ENCODE results near the gene MGAT1. TPM values are rescaled to one million over a fixed set of nuclear protein-coding genes. Genes with fewer than 3 reads are reported as not detected.
"Not testable (repeated sequence)": the region's sequence is repeated elsewhere in the genome, so short reads cannot be mapped to it uniquely, and the experiment has no call there.

MGAT1 gene
- 67.5 TPM for polyA plus RNA-seq (ENCODE audit: insufficient read length)
- long read RNA-seq, donor 1, transcript MGAT1-203 (3 exons, 3,077 nt) = minor isoform, 6 of 33 reads
- long read RNA-seq, donor 1, transcript MGAT1-201 (2 exons, 2,761 nt) = major isoform, 18 of 33 reads
- long read RNA-seq, donor 1, partial matches to known transcripts = 8 of 33 reads
- long read RNA-seq, donor 1, other reads (novel, unspliced or antisense) = 0 of 33 reads
- long read RNA-seq, donor 2, transcript MGAT1-201 (2 exons, 2,761 nt) = major isoform, 14 of 25 reads
- long read RNA-seq, donor 2, transcript MGAT1-203 (3 exons, 3,077 nt) = minor isoform, 9 of 25 reads
- long read RNA-seq, donor 2, partial matches to known transcripts = 0 of 25 reads
- long read RNA-seq, donor 2, other reads (novel, unspliced or antisense) = 0 of 25 reads
- long read RNA-seq, donor 3, transcript MGAT1-203 (3 exons, 3,077 nt) = minor isoform, 5 of 17 reads
- long read RNA-seq, donor 3, transcript MGAT1-201 (2 exons, 2,761 nt) = major isoform, 9 of 17 reads
- long read RNA-seq, donor 3, partial matches to known transcripts = 0 of 17 reads
- long read RNA-seq, donor 3, other reads (novel, unspliced or antisense) = 0 of 17 reads
- long read RNA-seq, donor 4, partial matches to known transcripts = 0 of 2 reads
- long read RNA-seq, donor 4, other reads (novel, unspliced or antisense) = 0 of 2 reads
- long read RNA-seq, donor 5, transcript MGAT1-203 (3 exons, 3,077 nt) = minor isoform, 15 of 57 reads
- long read RNA-seq, donor 5, transcript MGAT1-201 (2 exons, 2,761 nt) = major isoform, 28 of 57 reads
- long read RNA-seq, donor 5, partial matches to known transcripts = 6 of 57 reads
- long read RNA-seq, donor 5, other reads (novel, unspliced or antisense) = 0 of 57 reads
- long read RNA-seq, donor 6, transcript MGAT1-201 (2 exons, 2,761 nt) = major isoform, 15 of 32 reads
- long read RNA-seq, donor 6, transcript MGAT1-203 (3 exons, 3,077 nt) = minor isoform, 12 of 32 reads
- long read RNA-seq, donor 6, partial matches to known transcripts = 0 of 32 reads
- long read RNA-seq, donor 6, other reads (novel, unspliced or antisense) = 0 of 32 reads
- long read RNA-seq, donor 7, transcript MGAT1-203 (3 exons, 3,077 nt) = minor isoform, 10 of 34 reads
- long read RNA-seq, donor 7, transcript MGAT1-201 (2 exons, 2,761 nt) = major isoform, 18 of 34 reads
- long read RNA-seq, donor 7, partial matches to known transcripts = 0 of 34 reads
- long read RNA-seq, donor 7, other reads (novel, unspliced or antisense) = 0 of 34 reads
- long read RNA-seq, donor 8, transcript MGAT1-201 (2 exons, 2,761 nt) = major isoform, 6 of 15 reads
- long read RNA-seq, donor 8, partial matches to known transcripts = 5 of 15 reads
- long read RNA-seq, donor 8, other reads (novel, unspliced or antisense) = 0 of 15 reads

DNA sequence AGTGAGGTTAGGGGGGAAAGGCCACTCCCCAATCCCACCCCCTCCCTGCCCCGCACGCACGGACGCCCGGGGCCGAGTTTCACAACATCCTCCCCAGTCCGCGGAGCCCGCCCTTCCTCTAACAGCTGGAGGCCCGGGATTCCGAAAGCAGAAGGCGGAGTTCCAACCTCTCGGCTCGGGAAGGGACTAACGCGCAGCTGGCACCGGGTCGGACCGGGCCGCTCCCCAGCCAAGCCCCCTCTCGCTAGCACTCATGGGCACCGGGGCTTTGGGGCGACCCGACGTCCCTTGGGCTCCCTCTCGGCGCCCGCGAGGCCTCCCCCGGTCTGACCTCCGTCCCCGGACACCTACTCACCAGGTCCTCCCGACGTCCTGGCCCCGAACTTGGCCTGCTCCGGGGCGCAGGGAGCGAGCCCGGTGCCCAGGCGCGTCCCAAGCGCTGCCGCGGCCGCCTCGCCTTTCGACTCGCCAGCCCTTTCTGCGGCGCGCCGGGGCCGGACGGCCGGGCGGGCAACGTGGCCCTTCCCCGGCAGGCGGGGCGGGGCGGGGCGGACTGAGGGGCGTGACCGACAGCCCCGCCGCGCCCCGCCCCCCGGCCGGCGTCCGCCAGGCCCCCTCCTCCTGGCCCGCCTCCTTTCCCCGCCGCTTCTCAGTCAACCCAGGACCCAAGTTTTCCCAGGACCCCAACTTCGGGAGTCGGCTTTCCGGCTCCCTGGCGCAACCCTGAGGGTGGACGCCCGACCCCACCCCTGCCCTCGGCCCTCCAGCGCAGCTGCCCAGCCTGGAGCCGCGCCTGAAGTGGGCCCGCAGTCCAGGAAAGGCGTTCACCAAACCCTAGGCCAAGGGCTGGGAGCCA lies at the start of gene MGAT1:
Gene MGAT1 (minus strand): TSS at position 482 of the 856 bp plus-strand sequence. CDS start 9,835 bp downstream, outside the sequence.
- no peak for DNase-seq

DNA sequence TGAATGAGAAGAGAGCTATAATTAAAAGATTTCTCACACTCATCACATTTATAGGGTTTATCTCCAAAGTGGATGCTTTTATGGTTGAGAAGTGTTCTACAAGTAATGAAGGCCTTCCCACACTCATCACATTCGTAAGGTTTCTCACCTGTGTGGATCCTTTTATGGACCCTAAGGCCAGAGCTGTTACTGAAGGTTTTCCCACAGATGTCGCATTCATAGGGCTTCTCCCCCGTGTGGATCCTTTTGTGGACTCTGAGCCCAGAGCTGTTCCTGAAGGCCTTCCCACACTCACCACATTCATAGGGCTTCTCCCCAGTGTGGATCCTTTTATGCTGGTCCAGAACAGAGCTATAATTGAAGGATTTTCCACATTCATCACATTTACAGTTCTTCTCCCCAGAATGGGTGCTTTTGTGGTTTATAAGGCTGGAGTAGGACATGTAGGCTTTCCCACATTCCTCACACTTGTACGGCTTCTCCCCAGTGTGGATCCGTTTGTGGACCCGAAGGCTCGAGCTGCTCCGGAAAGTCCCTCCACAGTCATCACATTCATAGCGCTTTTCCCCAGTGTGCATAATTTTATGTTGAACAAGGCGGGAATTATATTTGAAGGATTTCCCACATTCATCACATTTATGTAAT lies 48.0 kb upstream of the MGAT1 start:
- no peak for DNase-seq

DNA sequence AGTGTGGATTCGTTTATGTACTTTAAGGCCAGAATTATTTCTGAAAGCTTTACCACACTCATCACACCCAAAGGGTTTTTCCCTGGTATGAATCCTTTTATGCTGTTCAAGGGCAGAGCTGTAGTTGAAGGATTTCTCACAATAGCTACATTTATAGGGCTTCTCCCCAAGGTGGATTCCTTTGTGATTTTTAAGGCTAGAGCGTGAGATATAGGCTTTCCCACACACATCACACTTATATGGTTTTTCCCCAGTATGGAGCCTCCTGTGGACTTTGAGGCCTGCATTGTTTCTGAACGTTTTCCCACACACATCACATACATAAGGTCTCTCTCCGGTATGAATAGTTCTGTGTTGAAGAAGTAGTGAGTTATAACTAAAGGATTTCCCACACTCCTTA lies 47.2 kb upstream of the MGAT1 start:
- no peak for DNase-seq

DNA sequence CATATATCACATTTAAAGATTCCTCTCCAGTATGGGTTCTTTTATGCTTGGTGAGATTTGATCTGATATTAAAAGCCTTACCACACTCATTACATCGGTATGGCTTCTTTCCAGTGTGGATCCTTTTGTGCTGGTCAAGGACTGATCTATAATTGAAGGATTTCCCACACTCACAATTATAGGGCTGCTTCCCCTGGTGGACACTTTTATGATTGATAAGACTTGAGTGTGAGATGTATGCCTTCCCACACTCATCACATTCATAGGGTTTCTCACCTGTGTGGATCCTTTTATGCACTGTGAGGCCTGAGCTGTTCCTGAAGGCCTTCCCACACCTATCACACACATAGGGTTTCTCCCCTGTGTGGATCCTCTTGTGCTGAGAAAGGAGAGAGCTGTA lies 46.3 kb upstream of the MGAT1 start:
- no peak for DNase-seq

DNA sequence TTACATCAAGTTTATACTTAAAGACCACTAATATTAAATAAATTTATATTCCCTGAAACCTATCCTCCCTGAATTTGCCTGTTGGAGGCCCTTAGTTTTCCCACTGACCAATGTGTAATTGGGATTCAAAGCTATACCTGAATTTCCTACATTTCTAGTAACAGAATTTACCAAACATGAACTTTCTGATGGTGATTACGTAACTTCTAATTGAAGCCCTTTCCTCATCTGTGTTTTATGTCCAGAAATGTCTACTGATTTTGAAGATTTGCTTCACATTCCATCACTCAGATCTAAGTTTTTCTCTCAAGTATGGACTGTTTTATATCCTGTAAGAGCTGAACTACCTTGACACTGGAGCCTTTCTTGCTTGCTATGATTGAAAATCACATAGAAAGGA lies 45.7 kb upstream of the MGAT1 start:
- DNase-seq = no peak

DNA sequence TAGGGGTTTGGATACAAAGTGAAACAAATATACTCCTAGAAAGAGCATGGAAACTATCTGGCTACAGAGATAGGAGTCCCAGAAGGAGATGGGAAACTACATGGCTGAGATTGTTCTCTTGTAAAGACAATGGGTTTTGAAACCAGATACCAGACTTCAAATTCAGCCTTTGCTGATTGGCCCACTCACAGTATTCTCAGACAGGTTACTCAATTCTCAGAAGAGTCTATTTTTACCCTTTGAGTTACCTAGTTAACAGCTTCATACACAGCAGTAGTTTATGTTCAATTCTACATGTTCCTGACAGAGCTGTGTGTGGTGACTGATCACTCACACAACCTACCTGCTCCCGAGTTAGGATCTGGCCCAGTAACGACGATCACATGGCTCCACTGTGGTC lies 44.4 kb upstream of the MGAT1 start:
- no peak for DNase-seq

DNA sequence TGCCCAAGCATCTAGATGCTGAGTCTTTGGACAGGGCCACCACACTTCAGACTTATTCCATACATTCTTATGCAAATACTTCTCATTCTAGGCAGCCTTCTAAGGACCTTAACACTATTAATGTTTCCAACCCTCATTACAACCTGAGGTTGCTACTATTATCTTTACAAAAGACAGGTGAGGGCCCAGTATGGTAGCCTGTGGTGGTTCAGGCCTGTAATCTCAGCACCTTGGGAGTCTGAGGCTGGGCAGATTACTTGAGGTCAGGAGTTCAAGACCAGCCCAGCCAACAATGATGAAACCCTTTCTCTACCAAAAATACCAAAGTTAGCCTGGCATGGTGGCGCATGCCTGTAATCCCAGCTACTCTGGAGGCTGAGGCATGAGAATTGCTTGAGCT lies 42.3 kb upstream of the MGAT1 start:
- no peak for DNase-seq

DNA sequence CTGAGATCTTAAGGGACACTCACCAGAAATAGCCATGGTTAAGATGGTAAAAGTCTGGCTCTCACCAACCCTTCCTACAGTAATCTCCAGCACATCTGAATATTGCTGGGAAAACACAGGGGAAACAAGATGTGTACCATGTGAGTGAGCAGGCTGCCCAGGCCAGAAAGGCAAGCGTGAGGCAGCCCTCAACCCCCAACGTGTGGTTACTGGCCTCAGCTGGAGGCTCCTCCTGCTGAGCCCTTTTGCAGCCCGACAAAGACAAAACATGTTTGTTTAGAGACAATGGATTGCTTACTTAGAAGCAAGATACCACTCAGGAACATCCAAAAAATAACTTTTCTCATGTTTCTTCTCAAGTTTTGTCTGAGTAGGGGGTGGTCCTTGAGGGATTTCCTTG lies 41.8 kb upstream of the MGAT1 start:
- DNase-seq = no peak

DNA sequence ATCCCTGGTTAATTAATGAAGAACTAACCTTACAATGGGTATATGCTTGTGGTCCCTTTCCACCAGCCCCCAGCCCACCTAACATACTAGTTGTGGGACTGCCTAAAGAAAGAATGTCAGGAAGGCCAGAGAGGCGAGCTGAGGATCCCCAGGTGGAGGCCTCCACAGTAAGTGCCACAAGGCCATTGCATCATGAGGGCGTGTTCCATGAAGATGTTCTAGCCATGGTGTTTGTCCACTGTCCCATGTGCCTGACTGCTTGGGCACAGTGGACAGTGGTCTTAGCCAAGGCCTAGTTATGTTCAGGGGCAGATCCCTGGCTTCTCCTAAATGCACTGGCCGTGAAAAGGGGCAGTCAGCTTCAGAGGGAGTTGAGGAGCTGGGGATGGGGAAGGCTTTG lies 37.3 kb upstream of the MGAT1 start:
- no peak for DNase-seq

DNA sequence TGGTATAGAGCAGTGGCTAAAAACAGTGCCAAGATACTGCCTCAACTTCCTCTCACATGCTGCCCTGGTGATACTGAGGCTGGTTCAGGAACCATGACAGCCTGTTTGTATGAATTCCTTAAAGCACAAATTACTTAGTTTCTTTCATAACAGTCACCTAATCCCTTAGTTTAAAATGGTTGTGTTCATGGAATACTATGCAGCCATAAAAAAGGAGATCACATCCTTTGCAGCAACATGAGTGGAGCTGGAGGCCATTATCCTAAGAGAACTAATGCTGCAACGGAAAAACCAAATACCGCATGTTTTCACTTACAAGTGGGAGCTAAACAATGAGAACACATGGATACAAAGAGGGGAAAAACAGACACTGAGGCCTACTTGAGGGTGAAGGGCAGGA lies 36.6 kb upstream of the MGAT1 start:
- DNase-seq = no peak

DNA sequence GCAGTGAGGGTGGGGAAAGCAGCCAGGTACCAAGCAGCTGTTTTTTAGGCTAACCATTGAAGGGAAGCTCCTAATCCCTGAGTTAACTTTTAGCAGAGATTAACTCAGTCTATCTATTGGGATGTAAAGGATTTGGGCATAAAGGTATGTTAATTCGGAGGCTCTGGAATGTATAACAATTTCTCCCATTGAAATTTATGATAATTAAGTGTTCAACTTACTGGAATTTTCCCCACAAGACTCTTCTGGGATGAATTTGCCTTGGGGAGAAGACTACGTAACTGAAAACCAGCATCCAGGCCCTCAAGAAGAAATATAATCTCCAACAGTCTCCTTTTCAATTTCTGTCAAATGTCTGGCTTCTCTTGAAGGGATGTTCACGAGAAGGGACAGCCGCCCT lies 34.9 kb upstream of the MGAT1 start:
- DNase-seq = no peak

DNA sequence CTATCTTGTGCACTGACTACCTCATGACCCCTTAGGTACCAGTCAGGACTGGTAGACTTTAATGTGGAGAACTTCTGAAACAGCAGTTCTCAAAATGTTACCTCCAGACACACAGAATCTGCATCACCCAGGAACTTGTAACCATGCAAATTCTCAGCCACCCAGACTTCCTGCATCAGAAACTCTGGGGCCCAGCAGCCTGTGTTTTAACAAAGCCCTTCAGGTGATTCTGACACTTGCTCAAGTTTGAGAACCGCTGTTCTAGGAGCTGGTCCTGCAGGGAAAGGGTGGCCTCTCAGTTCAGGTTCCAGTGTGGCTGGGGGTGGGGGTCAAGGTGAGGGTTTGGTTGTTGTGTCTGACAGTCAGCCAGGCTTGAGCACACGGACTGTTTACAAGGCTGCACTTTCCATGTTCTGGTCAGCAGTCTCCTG lies 30.0 kb upstream of the MGAT1 start:
- DNase-seq = no peak

DNA sequence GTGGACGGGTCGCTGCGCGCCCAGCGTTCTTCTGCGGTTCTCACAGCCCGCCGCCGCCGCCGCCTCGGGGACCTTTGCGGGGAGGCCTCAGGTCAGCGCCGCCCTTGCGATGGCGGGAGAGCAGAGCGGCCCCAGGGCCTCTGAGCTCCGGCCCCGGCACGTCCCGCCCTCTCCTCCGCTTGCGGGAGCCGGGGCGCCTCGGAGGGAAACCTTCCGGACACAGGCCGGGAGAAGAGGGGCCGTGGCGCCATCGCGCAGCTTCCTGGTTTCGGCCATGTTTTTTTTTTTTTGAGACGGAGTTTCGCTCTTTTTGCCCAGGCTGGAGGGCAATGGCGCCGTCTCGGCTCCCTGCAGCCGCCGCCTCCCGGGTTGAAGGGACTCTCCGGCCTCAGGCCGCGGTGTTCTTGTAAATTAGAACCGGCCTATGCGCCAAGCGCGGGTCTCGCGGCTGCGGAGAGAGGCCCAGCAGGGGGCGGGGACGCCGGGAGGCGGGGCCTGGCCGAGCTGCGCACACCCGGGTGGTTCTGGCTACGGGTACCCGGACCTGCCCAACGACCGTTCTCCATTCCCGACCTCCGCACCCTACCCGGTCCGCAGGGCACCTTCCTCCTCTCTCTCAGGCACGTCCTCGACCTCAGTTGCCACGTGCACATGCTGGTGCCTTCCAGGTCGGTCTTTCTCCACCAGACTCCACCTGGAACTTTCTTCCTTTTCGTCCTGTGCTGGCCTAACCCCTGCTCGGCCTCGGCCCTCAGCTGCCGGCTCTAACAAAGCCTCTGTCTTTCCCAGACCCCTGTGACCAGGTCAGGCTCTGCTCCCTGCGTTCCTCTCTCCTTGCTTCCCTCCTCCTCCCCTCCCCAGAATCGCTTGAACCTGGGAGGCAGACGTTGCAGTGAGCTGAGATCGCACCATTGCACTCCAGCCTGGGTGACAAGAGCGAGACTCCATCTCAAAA lies 28.8 kb upstream of the MGAT1 start:
- DNase-seq = no peak

DNA sequence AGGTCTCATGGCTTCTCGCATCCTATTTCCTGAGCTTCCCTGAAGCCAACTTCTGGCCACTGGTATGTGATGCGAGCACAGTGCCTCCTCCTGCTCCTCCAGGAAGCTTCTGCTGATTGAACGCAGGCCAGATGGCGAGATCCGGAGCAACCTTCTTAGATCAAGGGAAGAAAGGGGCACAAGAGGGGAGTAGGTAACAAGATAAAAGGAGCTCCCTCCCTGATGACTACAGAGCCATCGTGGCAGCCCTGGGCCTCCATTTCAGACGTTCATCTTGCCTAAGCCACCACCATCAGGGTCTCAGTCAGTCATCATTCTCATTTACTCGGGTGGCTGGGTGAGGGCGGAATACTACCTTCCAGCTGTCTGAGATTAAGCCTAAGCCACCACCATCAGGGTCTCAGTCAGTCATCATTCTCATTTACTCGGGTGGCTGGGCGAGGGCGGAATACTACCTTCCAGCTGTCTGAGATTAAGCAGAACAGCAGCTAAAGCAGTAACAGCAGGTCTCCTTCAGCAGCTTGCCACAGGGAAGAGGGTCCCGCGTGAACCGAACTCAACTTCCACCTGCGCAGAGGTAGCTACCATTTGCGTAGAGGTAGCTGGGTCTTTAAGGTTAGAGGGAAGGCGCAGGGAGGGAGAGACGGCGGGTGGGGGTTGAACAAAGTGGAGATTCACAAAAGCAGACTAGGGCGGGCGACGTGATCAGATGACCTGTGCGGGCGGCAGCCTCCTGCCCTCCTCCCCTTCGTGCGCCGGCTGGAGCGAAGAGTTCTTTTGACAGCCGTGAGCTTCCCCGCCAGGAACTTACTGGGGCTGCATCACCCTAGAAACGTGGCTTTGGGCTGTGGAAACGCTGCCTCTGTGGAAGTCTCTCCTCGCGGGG lies 27.9 kb upstream of the MGAT1 start:
- DNase-seq = no peak

DNA sequence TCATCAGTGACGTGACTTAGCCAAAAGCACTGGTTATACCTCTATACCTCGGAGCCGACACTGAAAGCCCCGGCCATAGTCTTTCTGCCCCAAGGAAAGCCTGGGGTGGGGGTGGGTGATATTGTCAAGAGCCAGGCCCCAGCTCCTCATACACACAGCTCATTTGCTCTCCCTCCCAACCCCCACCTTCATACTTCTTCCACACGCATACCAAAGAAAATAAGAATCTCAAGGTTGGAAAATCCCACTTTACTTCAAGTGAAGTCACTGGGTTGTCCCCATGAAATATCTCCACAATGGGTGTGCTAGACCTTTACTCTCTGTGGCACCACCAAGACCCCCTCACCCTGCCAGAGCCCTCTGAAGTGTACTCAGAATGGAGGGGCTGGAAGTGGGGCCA lies 27.1 kb upstream of the MGAT1 start:
- no peak for DNase-seq

DNA sequence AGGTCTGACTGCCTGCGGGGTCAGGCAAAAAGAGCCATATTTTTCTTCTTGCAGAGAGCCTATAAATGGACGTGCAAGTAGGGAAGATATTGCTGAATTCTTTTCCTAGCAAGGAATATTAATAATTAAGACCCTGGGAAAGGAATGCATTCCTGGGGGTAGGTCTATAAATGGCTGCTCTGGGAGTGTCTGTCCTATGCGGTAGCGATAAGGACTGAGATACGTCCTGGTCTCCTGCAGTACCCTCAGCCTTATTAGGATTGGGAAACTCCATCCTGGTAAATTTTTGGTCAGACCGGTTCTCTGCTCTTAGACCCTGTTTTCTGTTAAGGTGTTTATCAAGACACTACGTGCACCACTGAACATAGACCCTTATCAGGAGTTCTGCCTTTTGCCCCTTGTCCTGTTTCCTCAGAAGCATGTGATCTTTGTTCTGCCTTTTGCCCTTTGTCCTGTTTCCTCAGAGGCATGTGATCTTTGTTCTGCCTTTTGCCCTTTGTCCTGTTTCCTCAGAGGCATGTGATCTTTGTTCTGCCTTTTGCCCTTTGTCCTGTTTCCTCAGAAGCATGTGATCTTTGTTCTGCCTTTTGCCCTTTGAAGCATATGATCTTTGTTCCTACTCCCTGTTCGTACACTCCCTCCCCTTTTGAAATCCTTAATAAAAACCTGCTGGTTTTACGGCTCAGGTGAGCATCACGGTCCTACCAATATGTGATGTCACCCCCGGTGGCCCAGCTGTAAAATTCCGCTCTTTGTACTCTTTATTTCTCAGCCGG lies 26.3 kb upstream of the MGAT1 start:
- DNase-seq = not testable (repeated sequence)

DNA sequence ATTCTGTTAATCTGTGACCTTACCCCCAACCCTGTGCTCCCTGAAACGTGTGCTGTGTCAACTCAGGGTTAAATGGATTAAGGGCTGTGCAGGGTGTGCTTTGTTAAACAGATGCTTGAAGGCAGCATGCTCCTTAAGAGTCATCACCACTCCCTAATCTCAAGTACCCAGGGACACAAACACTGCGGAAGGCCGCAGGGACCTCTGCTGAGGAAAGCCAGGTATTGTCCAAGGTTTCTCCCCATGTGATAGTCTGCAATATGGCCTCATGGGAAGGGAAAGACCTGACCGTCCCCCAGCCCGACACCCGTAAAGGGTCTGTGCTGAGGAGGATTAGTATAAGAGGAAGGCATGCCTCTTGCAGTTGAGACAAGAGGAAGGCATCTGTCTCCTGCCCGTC lies 24.8 kb upstream of the MGAT1 start:
- not testable (repeated sequence) for DNase-seq

All from left kidney (tissue), 8 donors.